ENCODE measurements around the gene TMEM61.
A peak's percentile ranks its signal among the peaks of the same experiment; 100 is the strongest.

- TF ChIP-seq, protein P1, sequence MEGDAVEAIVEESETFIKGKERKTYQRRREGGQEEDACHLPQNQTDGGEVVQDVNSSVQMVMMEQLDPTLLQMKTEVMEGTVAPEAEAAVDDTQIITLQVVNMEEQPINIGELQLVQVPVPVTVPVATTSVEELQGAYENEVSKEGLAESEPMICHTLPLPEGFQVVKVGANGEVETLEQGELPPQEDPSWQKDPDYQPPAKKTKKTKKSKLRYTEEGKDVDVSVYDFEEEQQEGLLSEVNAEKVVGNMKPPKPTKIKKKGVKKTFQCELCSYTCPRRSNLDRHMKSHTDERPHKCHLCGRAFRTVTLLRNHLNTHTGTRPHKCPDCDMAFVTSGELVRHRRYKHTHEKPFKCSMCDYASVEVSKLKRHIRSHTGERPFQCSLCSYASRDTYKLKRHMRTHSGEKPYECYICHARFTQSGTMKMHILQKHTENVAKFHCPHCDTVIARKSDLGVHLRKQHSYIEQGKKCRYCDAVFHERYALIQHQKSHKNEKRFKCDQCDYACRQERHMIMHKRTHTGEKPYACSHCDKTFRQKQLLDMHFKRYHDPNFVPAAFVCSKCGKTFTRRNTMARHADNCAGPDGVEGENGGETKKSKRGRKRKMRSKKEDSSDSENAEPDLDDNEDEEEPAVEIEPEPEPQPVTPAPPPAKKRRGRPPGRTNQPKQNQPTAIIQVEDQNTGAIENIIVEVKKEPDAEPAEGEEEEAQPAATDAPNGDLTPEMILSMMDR (conservative IDR thresholded peaks at IDR 0.05; ENCODE audit: low read length): peak; percentile 80
- TF ChIP-seq EZH2phosphoT487 (IDR thresholded peaks at IDR 0.05; ENCODE audit: borderline replicate concordance): no peak
Observed at GRCh38 chr1:54996359-54996868, 16.0 kb downstream of the TMEM61 start.
